Myocyte (in vitro differentiated cells): Measurements from ENCODE around the gene INCENP. TPM values are rescaled to one million over a fixed set of nuclear protein-coding genes. Genes with fewer than 3 reads are reported as not detected.
"Not testable (repeated sequence)": the region's sequence is repeated elsewhere in the genome, so short reads cannot be mapped to it uniquely, and the experiment has no call there.

Experiments
- DNase-seq: peaks from one replicate; pipeline ENCODE4 v3.0.0-alpha.2; 2012; ENCODE audit warnings: low read depth
- total RNA-seq: library from RNA; depleted of rRNA; stranded (reverse); fragments of >200 nt; gene quantifications from 2 replicates; pipeline ENCODE4 v1.2.3, GENCODE V29; 2014

The INCENP gene
- total RNA-seq, 1 donor from 2014 or later = 11.6 TPM

DNA sequence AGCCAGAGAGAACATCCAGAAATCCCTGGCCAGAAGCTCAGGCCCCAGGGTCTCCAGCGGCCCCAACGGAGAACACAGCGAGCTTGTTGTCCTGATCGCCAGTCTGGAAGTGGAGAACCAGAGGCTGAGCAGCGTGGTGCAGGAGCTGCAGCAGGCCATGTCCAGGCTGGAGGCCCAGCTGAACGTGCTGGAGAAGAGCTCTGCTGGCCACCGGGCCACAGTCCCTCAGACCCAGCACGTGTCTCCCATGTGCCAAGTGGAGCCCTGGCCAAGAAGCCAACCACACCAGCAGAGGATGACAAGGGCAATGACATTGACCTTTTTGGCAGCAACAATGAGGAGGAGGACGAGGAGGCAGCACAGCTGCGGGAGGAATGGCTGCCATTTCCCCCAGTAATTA is 45.6 kb downstream of the INCENP start:
- peak; percentile 38 for DNase-seq

DNA sequence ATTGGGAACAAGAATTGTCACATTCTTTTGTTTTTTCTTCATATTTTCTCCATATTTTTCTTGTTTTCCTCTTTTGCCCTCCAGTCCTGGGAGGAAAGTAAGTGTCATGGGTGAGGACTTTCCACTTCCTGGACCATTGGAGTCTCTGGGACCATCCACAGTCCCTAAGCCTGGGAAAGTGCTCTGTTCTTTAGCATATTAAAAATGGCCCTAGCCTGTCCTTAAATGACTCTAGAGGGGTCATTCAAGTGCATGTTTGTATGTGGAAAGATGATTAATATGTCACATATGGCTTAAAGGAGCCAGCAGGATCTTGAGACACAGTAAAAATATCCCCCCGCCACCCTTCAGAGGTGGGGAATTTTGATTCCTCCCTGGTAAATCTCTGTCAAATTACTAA is 46.1 kb downstream of the INCENP start:
- DNase-seq = peak; percentile 20

DNA sequence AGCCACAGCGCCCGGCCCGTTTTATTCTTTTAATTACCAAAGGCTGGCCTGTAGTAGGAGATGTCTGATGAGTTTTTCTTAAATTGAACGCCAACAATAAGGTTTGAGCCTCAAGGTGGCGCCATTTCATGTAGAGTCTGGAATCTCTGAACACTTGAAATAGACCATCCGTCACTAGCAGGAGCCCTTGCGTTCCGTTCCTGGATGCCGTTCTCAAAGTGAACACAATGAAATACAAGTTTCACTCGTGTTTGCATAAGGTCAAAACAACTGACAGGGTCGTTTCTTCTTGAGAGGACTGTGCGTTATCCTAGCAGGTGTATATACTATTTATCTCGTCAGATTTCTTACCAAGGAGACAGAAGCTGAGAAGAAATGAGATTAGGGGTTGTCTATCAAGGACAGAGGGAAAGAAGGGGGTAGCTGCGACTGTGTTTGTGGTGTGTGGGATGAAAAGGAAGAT is 47.5 kb downstream of the INCENP start:
- DNase-seq = peak; percentile 86

- no peak for DNase-seq
These were observed 48.5 kb downstream of the INCENP start for GRCh38 chr11:62172294-62172693.

DNA sequence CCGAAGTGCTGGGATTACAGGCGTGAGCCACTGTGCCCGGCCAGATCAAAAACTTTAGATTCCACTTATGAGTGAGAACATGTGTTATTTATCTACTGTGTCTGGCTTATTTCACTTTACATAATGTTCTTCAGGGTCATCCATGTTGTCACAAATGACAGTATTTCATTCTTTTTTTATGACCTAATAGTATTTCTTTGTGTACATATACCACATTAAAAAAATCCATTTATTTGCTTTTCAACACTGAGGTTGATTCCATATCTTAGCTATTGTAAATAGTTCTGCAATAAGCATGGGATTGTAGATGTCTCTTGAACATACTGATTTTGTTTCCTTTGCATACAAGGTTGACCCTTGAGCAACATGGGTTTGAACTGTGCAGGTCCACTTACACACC is 53.0 kb downstream of the INCENP start:
- DNase-seq = no peak

- no peak for DNase-seq
These were observed 56.2 kb downstream of the INCENP start for GRCh38 chr11:62179995-62180394.

DNA sequence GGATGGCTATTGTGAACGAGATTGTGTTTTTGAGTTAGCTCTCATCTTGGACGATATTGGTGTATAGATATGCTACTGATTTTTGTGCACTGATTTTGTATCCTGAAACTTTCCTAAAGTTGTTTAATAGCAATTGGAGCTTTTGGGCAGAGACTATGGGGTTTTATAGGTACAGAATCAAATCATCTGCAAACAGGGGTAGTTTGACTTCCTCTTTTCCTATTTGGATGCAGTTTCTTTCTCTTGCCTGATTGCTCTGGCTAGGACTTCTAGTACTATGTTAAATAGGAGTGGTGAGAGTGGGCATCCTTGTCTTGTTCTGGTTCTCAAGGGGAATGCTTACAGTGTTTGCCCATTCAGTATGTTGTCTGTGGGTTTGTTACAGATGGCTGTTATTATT is 57.3 kb downstream of the INCENP start:
- DNase-seq = no peak

- no peak for DNase-seq
These were observed 58.5 kb downstream of the INCENP start for GRCh38 chr11:62182147-62182891.

DNA sequence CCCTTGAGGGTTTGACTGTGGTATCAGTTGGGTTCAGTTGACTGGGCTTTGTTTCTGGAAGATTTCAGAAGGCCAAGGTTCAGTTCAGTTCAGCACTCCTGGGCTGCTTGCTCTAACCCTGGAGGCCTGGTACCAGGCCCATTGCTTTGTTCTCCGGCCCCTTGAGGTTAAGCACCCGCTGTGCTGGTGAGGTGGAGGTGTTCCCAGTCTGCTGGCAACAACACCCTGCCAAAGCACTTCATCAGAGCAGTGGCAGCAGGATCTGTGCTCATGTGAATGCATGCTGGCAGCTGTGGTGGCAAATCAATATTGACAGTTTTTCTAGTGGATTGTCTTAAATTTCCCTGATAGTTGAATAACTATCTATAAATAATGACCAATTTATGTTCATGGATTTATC is 62.4 kb downstream of the INCENP start:
- no peak for DNase-seq

DNA sequence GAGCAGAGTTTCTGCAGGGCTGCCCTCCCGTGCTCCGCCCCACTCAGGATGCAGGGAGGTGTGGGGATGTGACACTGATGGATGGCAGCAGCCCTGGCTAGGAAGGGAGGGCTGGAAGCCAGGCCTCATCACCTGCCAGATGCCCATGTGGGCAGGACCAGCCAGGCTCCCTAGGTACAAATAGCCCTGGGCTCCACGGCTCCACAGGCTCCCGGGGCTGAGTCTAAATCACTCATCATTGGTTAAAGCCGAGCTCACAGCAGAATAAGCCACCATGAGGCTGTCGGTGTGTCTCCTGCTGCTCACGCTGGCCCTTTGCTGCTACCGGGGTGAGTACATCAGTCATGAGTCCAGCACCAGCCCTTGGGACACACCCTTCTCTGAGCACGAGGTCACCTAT is 66.2 kb downstream of the INCENP start, which contains the start of gene SCGB1D1:
Gene SCGB1D1 (plus strand): TSS at position 206 of the 400 bp plus-strand sequence. CDS start 69 bp downstream, at position 275.
- no peak for DNase-seq

- DNase-seq = peak; percentile 19
These were observed 70.1 kb downstream of the INCENP start for GRCh38 chr11:62193952-62194351.

DNA sequence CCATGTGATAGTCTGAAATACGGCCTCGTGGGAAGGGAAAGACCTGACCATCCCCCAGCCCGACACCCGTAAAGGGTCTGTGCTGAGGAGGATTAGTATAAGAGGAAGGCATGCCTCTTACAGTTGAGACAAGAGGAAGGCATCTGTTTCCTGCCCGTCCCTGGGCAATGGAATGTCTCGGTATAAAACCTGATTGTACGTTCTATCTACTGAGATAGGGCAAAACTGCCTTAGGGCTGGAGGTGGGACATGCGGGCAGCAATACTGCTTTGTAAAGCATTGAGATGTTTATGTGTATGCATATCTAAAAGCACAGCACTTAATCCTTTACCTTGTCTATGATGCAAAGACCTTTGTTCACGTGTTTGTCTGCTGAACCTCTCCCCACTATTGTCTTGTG is 71.2 kb downstream of the INCENP start:
- not testable (repeated sequence) for DNase-seq

DNA sequence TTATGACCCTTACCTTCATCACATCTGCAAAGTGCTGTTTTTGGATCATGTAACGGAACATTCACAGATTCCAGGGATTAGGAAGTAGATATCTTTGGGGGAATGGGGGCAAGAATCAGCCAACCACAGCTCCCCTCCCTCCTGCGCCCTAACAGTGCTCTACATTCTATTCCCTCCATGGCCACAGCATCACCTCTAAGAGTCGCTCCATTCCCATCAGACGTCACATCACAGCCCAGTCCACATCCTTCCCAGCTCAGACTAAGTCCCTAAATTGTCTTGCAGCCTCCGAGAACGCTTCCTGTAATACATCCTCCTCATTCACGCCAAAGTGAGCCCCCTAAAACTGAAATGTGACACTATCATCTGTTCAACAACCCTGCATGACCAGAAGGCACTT is 72.1 kb downstream of the INCENP start:
- DNase-seq = no peak

- not testable (repeated sequence) for DNase-seq
These were observed 73.6 kb downstream of the INCENP start for GRCh38 chr11:62197400-62197799.

GRCh38 chr11:62201376-62201775 is 77.6 kb downstream of the INCENP start:
- no peak for DNase-seq

Other genes with a start within 250 kb of the INCENP start
- 310 and 645 TPM in 2 replicates for gene FADS3, start 232.5 kb upstream of the INCENP start, total RNA-seq
- gene RAB3IL1, start 206.4 kb upstream of the INCENP start, total RNA-seq = 3.0 and 4.3 TPM in 2 replicates
- gene BEST1, start 173.7 kb upstream of the INCENP start, total RNA-seq = 1.7 and 1.8 TPM in 2 replicates
- gene FTH1, start 156.4 kb upstream of the INCENP start, total RNA-seq = 436 and 518 TPM in 2 replicates
- gene SCGB1D1, start 66.2 kb downstream of the INCENP start, total RNA-seq = not detected in 2 replicates
- gene SCGB2A1, start 84.7 kb downstream of the INCENP start, total RNA-seq = not detected in 2 replicates
- gene SCGB1D2, start 118.2 kb downstream of the INCENP start, total RNA-seq = not detected in 2 replicates
- not detected in 2 replicates for gene SCGB2A2, start 146.1 kb downstream of the INCENP start, total RNA-seq
- not detected in 2 replicates for gene SCGB1D4, start 175.1 kb downstream of the INCENP start, total RNA-seq
- 0.10 TPM in 1 of 2 replicates, not detected in the other for gene ASRGL1, start 213.4 kb downstream of the INCENP start, total RNA-seq